CD8-positive, alpha-beta memory T cell (primary cell): ENCODE results near the gene ZNF69. TPM values are rescaled to one million over a fixed set of nuclear protein-coding genes. Genes with fewer than 3 reads are reported as not detected.
"Not testable (repeated sequence)": the region's sequence is repeated elsewhere in the genome, so short reads cannot be mapped to it uniquely, and the experiment has no call there.

Source experiments
- CTCF ChIA-PET: fragments of 350-600 bp; sonication (Branson Sonifier 250); formaldehyde crosslinking; loops from one replicate; lab custom pipeline; 2021; ENCODE audit warnings: antibody characterized with exemption; lab: Charles Lee
- POLR2A ChIA-PET: fragments of 350-600 bp; sonication (Branson Sonifier 250); formaldehyde crosslinking; loops from one replicate; lab custom pipeline; 2021; ENCODE audit warnings: antibody characterized with exemption; lab: Charles Lee
- DNase-seq, 5 donors: peaks; one replicate each; pipeline versions ENCODE4 v3.0.0 to v3.0.0-alpha.2; 2020 to 2022; ENCODE audit warnings: mixed read lengths in 1 of 5
- H3K27ac ChIP-seq: one replicate; pipeline ENCODE4 v1.7.0; 2013; ENCODE audit warnings: low read depth, mild to moderate bottlenecking, low read length, moderate library complexity
- H3K27me3 ChIP-seq: 2 replicates; pipeline ENCODE4 v1.7.0; 2013; ENCODE audit warnings: low read length, mild to moderate bottlenecking; ENCODE audit not compliant: insufficient read depth, poor library complexity, severe bottlenecking
- H3K36me3 ChIP-seq: 2 replicates; pipeline ENCODE4 v1.7.0; 2013; ENCODE audit warnings: mild to moderate bottlenecking, low read length, moderate library complexity; ENCODE audit not compliant: insufficient read depth
- H3K4me1 ChIP-seq: 2 replicates; pipeline ENCODE4 v1.7.0; 2013; ENCODE audit warnings: mild to moderate bottlenecking, low read length, moderate library complexity; ENCODE audit not compliant: insufficient read depth
- H3K4me3 ChIP-seq: 2 replicates; pipeline ENCODE4 v1.7.0; 2013; ENCODE audit warnings: mild to moderate bottlenecking, low read length
- H3K9me3 ChIP-seq: 2 replicates; pipeline ENCODE4 v1.7.0; 2013; ENCODE audit warnings: mild to moderate bottlenecking, low read length
- H3K27ac Mint-ChIP-seq, 8 donors: one replicate each; pipeline ENCODE4 v1.8.0; 2020 to 2021; ENCODE audit warnings: mixed read lengths in 8 of 8, mild to moderate bottlenecking in 6 of 8, inconsistent platforms in 3 of 8, moderate library complexity in 3 of 8
- H3K27me3 Mint-ChIP-seq, 2 donors: one replicate each; pipeline ENCODE4 v1.8.0; 2020 to 2021; ENCODE audit warnings: mixed read lengths in 2 of 2, mild to moderate bottlenecking in 1 of 2, moderate library complexity in 1 of 2
- H3K36me3 Mint-ChIP-seq, 3 donors: one replicate each; pipeline ENCODE4 v1.8.0; 2020 to 2021; ENCODE audit warnings: mixed read lengths in 3 of 3, inconsistent platforms in 1 of 3, mild to moderate bottlenecking in 1 of 3
- H3K4me1 Mint-ChIP-seq, 3 donors: one replicate each; pipeline ENCODE4 v1.8.0; 2020 to 2021; ENCODE audit warnings: mixed read lengths in 3 of 3, inconsistent platforms in 1 of 3, mild to moderate bottlenecking in 1 of 3
- H3K4me3 Mint-ChIP-seq, 7 donors: one replicate each; pipeline ENCODE4 v1.8.0; 2020 to 2021; ENCODE audit warnings: mixed read lengths in 7 of 7, mild to moderate bottlenecking in 6 of 7, moderate library complexity in 4 of 7, inconsistent platforms in 2 of 7
- H3K9me3 Mint-ChIP-seq, 5 donors: one replicate each; pipeline ENCODE4 v1.8.0; 2020 to 2022; ENCODE audit warnings: mixed read lengths in 5 of 5, mild to moderate bottlenecking in 3 of 5, moderate library complexity in 2 of 5, inconsistent platforms in 1 of 5
- polyA plus RNA-seq: library from polyadenylated mRNA; unstranded; fragments of 300-500 nt; fragmentation: Illumina TruSeq; gene quantifications from one replicate; pipeline ENCODE4 v1.2.3, GENCODE V29; 2021
- total RNA-seq, 2 experiments: library from RNA; stranded (reverse); gene quantifications; one replicate each; pipeline ENCODE4 v1.2.3, GENCODE V29; 2021

The ZNF69 gene
- total and polyA plus RNA-seq, 3 experiments from 2014 or later = 1.8 to 4.1 (median 2.0) TPM

DNA sequence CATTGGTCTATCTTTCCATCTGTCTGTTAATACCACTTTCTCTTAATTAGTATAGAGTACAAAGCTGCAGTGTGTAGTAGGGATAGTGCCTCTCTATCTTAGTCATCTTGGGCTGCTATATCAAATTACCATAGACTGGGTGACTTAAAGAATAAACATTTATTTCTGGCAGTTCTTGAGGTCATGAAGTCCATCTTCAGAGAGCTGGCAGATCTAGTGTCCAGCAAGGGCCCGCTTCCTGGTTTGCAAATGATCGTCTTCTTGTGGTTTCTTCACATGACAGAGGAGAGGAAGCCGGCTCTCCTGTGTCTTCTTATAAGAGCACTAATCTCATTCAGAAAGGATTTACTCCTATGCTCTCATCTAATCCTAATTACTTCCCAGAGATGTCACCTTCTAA, 43.5 kb downstream of the ZNF69 start:
- H3K36me3 Mint-ChIP-seq = peaks cover 7 to 41% (median 27%) of the 10 kb centered on the region in 3 donors
- ChIA-PET POLR2A (no interaction called here), CTCF (no interaction called here)
- H3K4me3 Mint-ChIP-seq = peak overlapping the region in 1 of 7 donors; percentile 53
- H3K36me3 ChIP-seq = no peaks in the 10 kb centered on the region
- H3K27ac Mint-ChIP-seq = peak overlapping the region in 4 of 8 donors; percentile 14 to 79 (median 57)
- H3K27me3 ChIP-seq = no peaks in the 10 kb centered on the region
- H3K4me1 Mint-ChIP-seq = peaks cover 36 to 73% (median 48%) of the 10 kb centered on the region in 3 donors
- H3K27me3 Mint-ChIP-seq = peaks cover 0 to 2% of the 10 kb centered on the region in 2 donors
- no peaks in the 10 kb centered on the region for H3K9me3 ChIP-seq
- no peak for DNase-seq
- no peak overlapping the region for H3K4me3 ChIP-seq
- H3K27ac ChIP-seq = no peak overlapping the region
- H3K9me3 Mint-ChIP-seq = peaks cover 0 to 17% (median 7%) of the 10 kb centered on the region in 5 donors
- peaks cover 7% of the 10 kb centered on the region for H3K4me1 ChIP-seq

DNA sequence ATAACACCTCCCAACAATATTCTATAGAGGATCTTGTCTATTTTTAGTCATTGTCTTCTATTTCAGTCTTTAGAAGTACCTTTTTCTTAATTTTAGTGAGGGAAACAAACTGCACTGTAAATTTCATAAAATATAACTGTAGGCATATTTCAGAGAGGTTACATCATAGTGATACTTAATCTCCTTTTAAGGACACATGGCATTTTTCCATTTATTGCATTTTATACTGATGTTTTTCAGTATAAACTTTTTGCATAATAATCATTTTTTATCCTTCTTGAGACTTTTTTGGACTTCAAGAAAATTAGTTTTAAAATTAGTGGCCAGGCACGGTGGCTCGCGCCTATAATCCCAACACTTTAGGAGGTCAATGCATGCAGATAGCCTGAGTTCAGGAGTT, 43.9 kb downstream of the ZNF69 start:
- Mint-ChIP-seq H3K27me3 (peaks cover 0 to 2% of the 10 kb centered on the region in 2 donors), H3K27ac (peak overlapping the region in 2 of 8 donors; percentile 14 to 63), H3K4me1 (peaks cover 31 to 68% (median 44%) of the 10 kb centered on the region in 3 donors), H3K36me3 (peaks cover 9 to 46% (median 31%) of the 10 kb centered on the region in 3 donors), H3K4me3 (peak overlapping the region in 1 of 7 donors; percentile 53), H3K9me3 (peaks cover 0 to 22% (median 11%) of the 10 kb centered on the region in 5 donors)
- POLR2A ChIA-PET = no interaction called here
- H3K27ac ChIP-seq = no peak overlapping the region
- no peaks in the 10 kb centered on the region for H3K9me3 ChIP-seq
- H3K36me3 ChIP-seq = no peaks in the 10 kb centered on the region
- no peak overlapping the region for H3K4me3 ChIP-seq
- H3K4me1 ChIP-seq = peaks cover 4% of the 10 kb centered on the region
- DNase-seq = no peak
- H3K27me3 ChIP-seq = no peaks in the 10 kb centered on the region
- CTCF ChIA-PET = no interaction called here

DNA sequence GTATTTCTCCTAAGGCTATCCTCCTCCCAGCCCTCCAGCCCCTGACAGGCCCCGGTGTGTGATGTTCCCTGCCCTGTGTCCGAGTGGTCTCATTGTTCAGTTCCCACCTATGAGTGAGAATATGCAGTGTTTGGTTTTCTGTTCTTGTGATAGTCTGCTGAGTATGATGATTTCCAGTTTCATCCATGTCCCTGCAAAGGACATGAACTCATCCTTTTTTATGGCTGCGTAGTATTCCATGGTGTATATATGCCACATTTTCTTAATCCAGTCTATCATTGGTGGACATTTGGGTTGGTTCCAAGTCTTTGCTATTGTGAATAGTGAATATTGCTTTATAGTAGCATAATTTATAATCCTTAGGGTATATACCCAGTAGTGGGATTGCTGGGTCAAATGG, 48.2 kb downstream of the ZNF69 start:
- H3K4me1 ChIP-seq, CTCF ChIA-PET, H3K27me3 Mint-ChIP-seq, H3K27ac ChIP-seq, H3K36me3 ChIP-seq, H3K9me3 ChIP-seq, H3K27me3 ChIP-seq, DNase-seq, POLR2A ChIA-PET, H3K4me3 Mint-ChIP-seq, H3K27ac Mint-ChIP-seq, H3K4me3 ChIP-seq: not testable (repeated sequence)
- H3K36me3 Mint-ChIP-seq = peaks cover 16 to 69% (median 62%) of the 10 kb centered on the region in 3 donors
- peaks cover 4 to 62% (median 41%) of the 10 kb centered on the region in 5 donors for H3K9me3 Mint-ChIP-seq
- H3K4me1 Mint-ChIP-seq = peaks cover 14 to 35% (median 23%) of the 10 kb centered on the region in 3 donors

DNA sequence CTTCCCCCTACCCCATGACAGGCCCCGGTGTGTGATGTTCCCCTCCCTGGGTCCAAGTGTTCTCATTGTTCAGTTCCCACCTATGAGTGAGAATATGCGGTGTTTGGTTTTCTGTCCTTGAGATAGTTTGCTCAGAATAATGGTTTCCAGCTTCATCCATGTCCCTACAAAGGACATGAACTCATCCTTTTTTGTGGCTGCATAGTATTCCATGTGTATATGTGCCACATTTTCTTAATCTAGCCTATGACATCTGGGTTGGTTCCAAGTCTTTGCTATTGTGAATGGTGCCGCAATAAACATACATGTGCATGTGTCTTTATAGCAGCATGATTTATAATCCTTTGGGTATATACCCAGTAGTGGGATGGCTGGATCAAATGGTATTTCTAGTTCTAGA, 50.8 kb downstream of the ZNF69 start:
- H3K36me3 Mint-ChIP-seq = peaks cover 27 to 76% (median 71%) of the 10 kb centered on the region in 3 donors
- not testable (repeated sequence) for H3K36me3 ChIP-seq

DNA sequence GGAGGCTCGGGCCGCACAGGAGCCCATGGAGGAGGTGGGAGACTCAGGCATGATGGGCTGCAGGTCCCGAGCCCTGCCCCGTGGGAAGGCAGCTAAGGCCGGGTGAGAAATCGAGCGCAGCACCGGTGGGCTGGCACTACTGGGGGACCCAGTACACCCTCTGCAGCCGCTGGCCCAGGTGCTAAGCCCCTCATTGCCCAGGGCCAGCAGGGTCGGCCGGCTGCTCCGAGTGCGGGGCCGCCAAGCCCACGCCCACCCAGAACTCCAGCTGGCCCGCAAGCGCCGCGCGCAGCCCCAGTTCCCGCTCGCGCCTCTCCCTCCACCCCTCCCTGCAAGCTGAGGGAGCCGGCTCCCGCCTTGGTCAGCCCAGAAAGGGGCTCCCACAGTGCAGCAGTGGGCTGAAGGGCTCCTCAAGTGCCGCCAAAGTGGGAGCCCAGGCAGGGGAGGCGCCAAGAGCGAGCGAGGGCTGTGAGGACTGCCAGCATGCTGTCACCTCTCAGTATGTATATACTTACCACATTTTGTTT, 53.8 kb downstream of the ZNF69 start:
- H3K27ac Mint-ChIP-seq, CTCF ChIA-PET, H3K27me3 Mint-ChIP-seq, H3K4me3 Mint-ChIP-seq, H3K27ac ChIP-seq, H3K4me3 ChIP-seq, DNase-seq, H3K4me1 ChIP-seq, POLR2A ChIA-PET, H3K27me3 ChIP-seq, H3K4me1 Mint-ChIP-seq: not testable (repeated sequence)
- Mint-ChIP-seq H3K36me3 (peaks cover 39 to 87% (median 83%) of the 10 kb centered on the region in 3 donors), H3K9me3 (peaks cover 33 to 91% (median 80%) of the 10 kb centered on the region in 5 donors)
- peaks cover 54% of the 10 kb centered on the region for H3K9me3 ChIP-seq
- H3K36me3 ChIP-seq = peaks cover 19% of the 10 kb centered on the region

More for the DNA sequence above, 50.8 kb downstream of the ZNF69 start:
- H3K27me3 ChIP-seq, H3K27ac ChIP-seq, H3K27me3 Mint-ChIP-seq, DNase-seq, H3K4me3 Mint-ChIP-seq, CTCF ChIA-PET, H3K27ac Mint-ChIP-seq, H3K4me1 ChIP-seq, POLR2A ChIA-PET, H3K4me3 ChIP-seq: not testable (repeated sequence)
- Mint-ChIP-seq H3K9me3 (peaks cover 20 to 80% (median 61%) of the 10 kb centered on the region in 5 donors), H3K4me1 (peaks cover 8 to 17% (median 10%) of the 10 kb centered on the region in 3 donors)
- peaks cover 23% of the 10 kb centered on the region for H3K9me3 ChIP-seq

DNA sequence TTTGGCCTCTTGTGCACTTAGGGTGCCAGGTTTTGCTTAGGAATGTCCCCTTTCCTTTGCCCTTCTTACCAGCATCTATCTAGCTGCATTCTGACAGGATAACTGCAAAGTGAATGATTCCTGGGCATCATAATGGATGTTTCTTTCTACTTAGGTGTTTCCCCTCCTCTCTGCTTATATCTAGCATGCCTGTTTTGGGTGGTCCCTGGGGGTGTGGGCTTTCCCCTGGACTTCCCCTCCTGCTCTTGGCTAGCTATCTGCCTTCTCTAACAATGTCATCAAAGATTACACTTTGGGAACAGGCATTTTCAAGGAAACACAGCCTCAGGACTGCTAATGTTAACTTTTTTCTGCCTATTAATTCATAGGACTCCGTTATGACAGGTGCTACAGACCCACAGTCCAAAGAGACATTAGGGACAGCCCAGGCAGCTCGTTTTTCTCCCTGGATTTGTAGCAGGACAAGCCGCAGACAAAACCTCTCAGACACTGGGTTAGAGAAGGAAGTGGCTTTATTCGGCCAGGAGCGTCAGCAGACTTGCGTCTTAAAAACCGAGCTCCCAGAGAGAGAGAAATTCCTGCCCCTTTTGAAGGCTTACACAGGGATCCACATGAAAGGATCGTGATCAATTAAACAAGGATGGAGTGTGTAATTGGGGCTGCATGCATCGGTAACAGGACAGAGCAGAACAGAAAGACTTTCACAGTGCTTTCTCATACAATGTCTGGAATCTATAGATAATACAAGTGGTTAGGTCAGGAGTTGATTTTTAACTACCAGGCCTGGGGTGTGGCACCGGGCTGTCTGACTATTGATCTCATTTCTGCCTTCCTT, 54.6 kb downstream of the ZNF69 start:
- peaks cover 45 to 86% (median 84%) of the 10 kb centered on the region in 3 donors for H3K36me3 Mint-ChIP-seq
- CTCF ChIA-PET = no interaction called here
- no peak overlapping the region for H3K27ac Mint-ChIP-seq
- Histone ChIP-seq H3K4me1 (no peaks in the 10 kb centered on the region), H3K27me3 (no peaks in the 10 kb centered on the region), H3K27ac (no peak overlapping the region), H3K36me3 (peaks cover 22% of the 10 kb centered on the region), H3K4me3 (no peak overlapping the region), H3K9me3 (peaks cover 60% of the 10 kb centered on the region)
- peaks cover 32 to 91% (median 81%) of the 10 kb centered on the region in 5 donors for H3K9me3 Mint-ChIP-seq
- no peaks in the 10 kb centered on the region for H3K27me3 Mint-ChIP-seq
- peak overlapping the region in 1 of 7 donors; percentile 38 for H3K4me3 Mint-ChIP-seq
- POLR2A ChIA-PET = no interaction called here
- H3K4me1 Mint-ChIP-seq = peaks cover 0 to 4% (median 0%) of the 10 kb centered on the region in 3 donors
- no peak for DNase-seq

DNA sequence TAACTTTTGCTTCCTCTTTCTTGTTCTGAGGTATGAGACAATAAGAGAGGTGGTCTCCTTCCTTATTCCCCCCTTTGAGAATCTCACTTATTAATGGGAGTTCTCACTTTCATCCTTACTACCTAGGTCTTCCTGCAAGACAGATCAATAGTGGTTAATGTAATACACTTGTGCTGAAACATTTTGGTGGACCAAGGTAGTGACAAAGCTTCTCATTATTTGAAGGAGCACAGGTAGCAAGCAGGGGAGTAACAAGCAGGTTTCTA, 55.2 kb downstream of the ZNF69 start:
- no peak overlapping the region for H3K27ac Mint-ChIP-seq
- Histone ChIP-seq H3K36me3 (peaks cover 27% of the 10 kb centered on the region), H3K4me1 (no peaks in the 10 kb centered on the region), H3K27ac (no peak overlapping the region), H3K27me3 (no peaks in the 10 kb centered on the region), H3K9me3 (peaks cover 64% of the 10 kb centered on the region), H3K4me3 (no peak overlapping the region)
- ChIA-PET CTCF (no interaction called here), POLR2A (no interaction called here)
- peaks cover 49 to 89% (median 86%) of the 10 kb centered on the region in 3 donors for H3K36me3 Mint-ChIP-seq
- no peak overlapping the region for H3K4me3 Mint-ChIP-seq
- no peaks in the 10 kb centered on the region for H3K27me3 Mint-ChIP-seq
- H3K9me3 Mint-ChIP-seq = peaks cover 38 to 91% (median 83%) of the 10 kb centered on the region in 5 donors
- no peak for DNase-seq
- peaks cover 0 to 4% (median 0%) of the 10 kb centered on the region in 3 donors for H3K4me1 Mint-ChIP-seq

DNA sequence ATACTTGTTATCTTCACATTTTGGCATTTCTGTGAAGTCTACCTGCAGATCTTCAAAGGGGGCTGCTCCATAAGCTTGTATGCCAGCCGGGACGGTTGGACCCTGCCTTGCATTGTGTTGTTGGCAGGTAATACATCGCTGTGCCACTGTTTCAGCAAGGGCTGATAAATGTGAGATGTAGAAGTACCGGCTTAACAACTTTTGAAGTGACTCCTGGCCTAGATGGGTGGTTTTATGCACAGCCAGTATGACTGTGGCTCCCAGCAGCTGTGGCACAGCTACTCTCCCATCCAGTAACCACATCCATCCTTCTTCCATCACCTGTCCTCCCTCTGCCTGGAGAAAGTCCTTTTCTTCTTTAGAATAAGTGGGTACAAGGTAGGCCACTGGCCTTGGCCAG, 57.1 kb downstream of the ZNF69 start:
- no peak for DNase-seq
- Mint-ChIP-seq H3K4me1 (peaks cover 0 to 2% (median 0%) of the 10 kb centered on the region in 3 donors), H3K9me3 (peaks cover 54 to 95% (median 92%) of the 10 kb centered on the region in 5 donors), H3K4me3 (no peak overlapping the region), H3K27me3 (no peaks in the 10 kb centered on the region), H3K27ac (no peak overlapping the region), H3K36me3 (peaks cover 66 to 95% (median 94%) of the 10 kb centered on the region in 3 donors)
- Histone ChIP-seq H3K36me3 (peaks cover 46% of the 10 kb centered on the region), H3K9me3 (peaks cover 76% of the 10 kb centered on the region), H3K27me3 (no peaks in the 10 kb centered on the region), H3K4me3 (no peak overlapping the region), H3K27ac (no peak overlapping the region), H3K4me1 (no peaks in the 10 kb centered on the region)
- ChIA-PET POLR2A (interaction anchor here (0.6 kb wide), 2 partner anchors 10 to 119 kb away, joined by 5 to 9 read pairs; no protein-coding TSS in a partner anchor), CTCF (interaction anchor here (0.7 to 1.2 kb wide), 2 partner anchors 19 to 115 kb away, joined by 3 read pairs; no protein-coding TSS in a partner anchor)
